Muscle layer of colon (tissue), 2 donors: ENCODE measurements around the gene ITGBL1.

Source experiments
- H3K27ac ChIP-seq: one replicate; pipeline ENCODE4 v1.7.0; 2013; ENCODE audit warnings: low read depth, mild to moderate bottlenecking, low read length, moderate library complexity
- H3K27me3 ChIP-seq, 2 donors: one replicate each; pipeline ENCODE4 v1.7.0; 2013; ENCODE audit warnings: low read length in 2 of 2, mild to moderate bottlenecking in 2 of 2; ENCODE audit not compliant: insufficient read depth in 2 of 2, control insufficient read depth in 1 of 2
- H3K36me3 ChIP-seq: one replicate; pipeline ENCODE4 v1.7.0; 2013; ENCODE audit warnings: mild to moderate bottlenecking, low read length; ENCODE audit not compliant: insufficient read depth
- H3K4me1 ChIP-seq: one replicate; pipeline ENCODE4 v1.7.0; 2013; ENCODE audit warnings: mild to moderate bottlenecking, low read length; ENCODE audit not compliant: insufficient read depth
- H3K4me3 ChIP-seq, 2 donors: one replicate each; pipeline ENCODE4 v1.7.0; 2013; ENCODE audit warnings: low read length in 2 of 2, low read depth in 1 of 2, mild to moderate bottlenecking in 1 of 2, moderate library complexity in 1 of 2
- H3K9ac ChIP-seq: one replicate; pipeline ENCODE4 v1.7.0; 2013; ENCODE audit warnings: low read length
- H3K9me3 ChIP-seq: one replicate; pipeline ENCODE4 v1.7.0; 2013; ENCODE audit warnings: mild to moderate bottlenecking, low read length
- donor health status: abdominal sarcoma.
- donor health status: Adenocarcinoma of cecum.

ITGBL1 gene

DNA sequence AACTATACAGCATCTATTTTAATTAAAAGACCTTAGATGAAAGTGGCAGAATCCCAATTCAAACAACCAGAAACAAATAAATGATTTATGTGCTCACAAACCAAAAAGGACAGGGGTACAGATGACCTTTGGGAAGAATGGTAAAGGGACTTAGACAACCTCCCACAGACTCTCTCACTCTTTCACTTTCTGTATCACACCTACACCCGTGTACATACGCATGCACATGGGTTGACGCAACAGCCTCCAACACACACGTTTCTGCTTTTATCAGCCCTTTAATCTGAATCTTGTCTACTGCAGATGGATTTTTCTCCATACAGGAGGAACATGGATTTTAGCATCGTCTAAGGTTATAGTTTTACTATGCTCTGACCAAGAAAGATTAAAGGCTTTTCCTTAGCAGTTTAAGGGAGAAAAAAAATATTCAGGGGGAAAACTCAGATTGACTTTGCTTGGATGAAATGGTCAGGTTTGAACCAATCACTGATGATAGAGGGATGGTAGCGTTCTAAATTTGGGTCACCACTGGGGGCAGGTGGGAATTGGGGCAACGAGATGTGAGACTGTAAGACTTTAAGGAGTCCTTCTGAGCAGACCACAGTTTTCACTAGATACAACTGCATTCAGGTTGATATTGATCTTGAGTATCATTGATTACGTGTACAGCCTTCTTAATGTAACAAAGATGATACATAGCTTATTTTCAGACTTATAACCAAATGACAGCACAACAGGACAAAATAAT is 166.1 kb downstream of the ITGBL1 start:
- no peaks in the 10 kb centered on the region for H3K36me3 ChIP-seq
- no peak overlapping the region for H3K9ac ChIP-seq
- H3K27ac ChIP-seq = no peak overlapping the region
- H3K27me3 ChIP-seq = no peaks in the 10 kb centered on the region
- no peak overlapping the region for H3K4me3 ChIP-seq
- no peaks in the 10 kb centered on the region for H3K9me3 ChIP-seq
- H3K4me1 ChIP-seq = no peaks in the 10 kb centered on the region

DNA sequence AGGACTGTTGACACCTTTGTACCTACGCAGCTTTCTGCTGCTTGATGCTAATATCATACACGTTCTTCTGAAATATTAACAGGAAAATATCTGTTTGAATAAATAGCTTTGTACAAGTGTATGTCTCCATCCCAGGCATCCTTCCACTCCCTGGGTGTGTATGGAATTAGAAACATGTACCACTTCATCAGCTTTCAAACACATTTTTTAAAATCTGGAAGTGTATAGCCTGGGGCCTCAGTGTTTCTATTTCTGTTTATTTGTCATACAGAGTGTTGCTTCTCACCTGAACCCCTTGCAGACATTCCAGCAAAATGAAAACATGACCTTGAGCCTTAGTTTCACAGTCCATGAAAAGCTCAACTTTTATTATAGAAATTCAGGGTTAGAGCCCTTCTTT is 168.6 kb downstream of the ITGBL1 start:
- Histone ChIP-seq H3K36me3 (no peaks in the 10 kb centered on the region), H3K27ac (no peak overlapping the region), H3K9ac (no peak overlapping the region), H3K4me3 (no peak overlapping the region), H3K27me3 (no peaks in the 10 kb centered on the region), H3K4me1 (peaks cover 5% of the 10 kb centered on the region), H3K9me3 (no peaks in the 10 kb centered on the region)

DNA sequence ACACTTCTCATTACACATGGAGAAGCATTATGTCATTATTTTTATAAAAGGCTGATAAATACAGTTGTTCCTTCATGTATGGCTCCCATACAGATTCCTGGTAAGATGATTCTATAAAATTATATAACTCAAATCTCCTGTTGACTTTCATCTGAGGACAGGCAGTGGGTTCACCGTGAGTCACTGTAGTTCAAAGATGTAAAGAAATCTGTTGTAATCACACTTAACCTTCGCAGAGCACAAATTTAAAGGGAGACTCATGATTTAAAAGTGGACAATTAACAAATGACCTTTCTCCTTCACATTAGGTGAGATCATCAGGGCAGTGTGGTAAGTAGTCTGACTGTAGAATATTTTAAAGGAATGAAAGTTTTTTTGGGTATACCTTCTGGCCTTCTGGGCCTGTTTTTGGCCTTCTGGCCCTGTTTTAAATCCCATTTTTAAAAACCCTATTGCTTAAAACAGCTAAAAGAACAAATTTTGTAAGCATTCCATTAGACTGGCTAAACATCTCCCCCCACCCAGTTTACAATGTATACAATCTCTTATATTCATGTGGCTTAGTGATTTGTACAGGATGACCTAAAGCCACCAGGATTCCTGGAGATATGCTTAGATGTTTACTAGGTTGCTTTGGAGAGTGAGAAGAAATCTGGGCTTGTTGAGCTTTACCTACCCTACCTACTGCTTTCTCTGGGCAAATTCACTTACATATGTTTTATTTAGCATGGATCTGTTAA is 171.2 kb downstream of the ITGBL1 start:
- peak overlapping the region in 1 of 2 donors; percentile 1 for H3K4me3 ChIP-seq
- H3K27ac ChIP-seq = no peak overlapping the region
- no peaks in the 10 kb centered on the region for H3K9me3 ChIP-seq
- H3K9ac ChIP-seq = no peak overlapping the region
- no peaks in the 10 kb centered on the region for H3K27me3 ChIP-seq
- no peaks in the 10 kb centered on the region for H3K36me3 ChIP-seq
- peaks cover 5% of the 10 kb centered on the region for H3K4me1 ChIP-seq

DNA sequence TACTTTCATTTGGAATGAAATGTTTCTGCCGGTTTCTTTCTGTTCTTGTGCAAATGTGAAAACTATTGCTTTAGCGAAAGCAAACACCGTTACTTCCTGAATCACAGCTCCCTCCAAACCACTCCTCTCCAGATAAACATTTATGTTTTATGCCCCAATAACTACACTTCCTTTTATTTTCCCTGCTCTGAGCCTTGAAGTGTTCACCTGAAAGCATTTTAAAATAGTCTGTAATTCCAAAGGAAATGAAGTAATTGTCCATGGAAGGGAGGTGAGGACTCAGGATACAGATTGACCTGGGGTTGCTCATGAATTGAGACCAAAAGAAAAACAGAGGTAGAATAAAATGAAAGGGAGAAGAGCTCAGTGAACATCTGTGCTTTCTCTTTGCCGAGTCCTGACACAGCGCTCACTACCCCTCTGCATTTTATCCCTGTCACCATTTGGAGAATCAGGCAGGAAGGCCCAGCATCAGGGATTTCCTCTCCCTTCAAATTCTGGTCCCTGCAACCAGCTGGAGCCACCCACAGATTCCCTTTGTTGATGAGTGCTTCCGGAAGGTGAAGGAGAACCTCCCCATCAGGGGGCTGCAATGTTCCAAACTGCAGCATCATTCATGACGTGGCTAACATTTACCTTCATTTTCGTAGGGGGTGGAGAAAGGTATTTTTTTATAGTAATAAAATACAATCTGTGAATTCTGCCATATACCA is 171.9 kb downstream of the ITGBL1 start:
- Histone ChIP-seq H3K9ac (no peak overlapping the region), H3K4me1 (peaks cover 5% of the 10 kb centered on the region), H3K9me3 (no peaks in the 10 kb centered on the region), H3K27me3 (no peaks in the 10 kb centered on the region), H3K36me3 (no peaks in the 10 kb centered on the region), H3K4me3 (peak overlapping the region in 1 of 2 donors; percentile 1), H3K27ac (no peak overlapping the region)

DNA sequence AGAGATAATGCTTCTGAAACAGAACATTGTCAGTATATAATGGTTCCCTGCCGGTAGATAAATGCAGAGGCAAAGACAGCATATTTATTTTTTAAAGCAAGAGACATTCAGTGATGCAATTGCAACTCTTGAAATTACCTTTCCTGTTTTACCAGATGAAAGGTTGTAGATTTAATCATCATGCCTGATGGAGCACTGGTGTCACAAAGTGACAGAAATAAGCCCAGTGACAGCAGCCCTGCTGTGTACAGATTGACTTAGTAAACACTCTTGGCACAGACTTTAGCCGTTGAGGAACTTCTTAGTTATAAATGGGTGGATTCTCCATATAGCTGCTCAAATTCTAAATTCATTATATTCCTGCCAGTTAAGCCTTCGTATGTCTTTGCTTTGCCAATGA is 172.5 kb downstream of the ITGBL1 start:
- Histone ChIP-seq H3K9me3 (no peaks in the 10 kb centered on the region), H3K27me3 (no peaks in the 10 kb centered on the region), H3K9ac (no peak overlapping the region), H3K4me1 (peaks cover 5% of the 10 kb centered on the region), H3K4me3 (no peak overlapping the region), H3K36me3 (no peaks in the 10 kb centered on the region), H3K27ac (no peak overlapping the region)

DNA sequence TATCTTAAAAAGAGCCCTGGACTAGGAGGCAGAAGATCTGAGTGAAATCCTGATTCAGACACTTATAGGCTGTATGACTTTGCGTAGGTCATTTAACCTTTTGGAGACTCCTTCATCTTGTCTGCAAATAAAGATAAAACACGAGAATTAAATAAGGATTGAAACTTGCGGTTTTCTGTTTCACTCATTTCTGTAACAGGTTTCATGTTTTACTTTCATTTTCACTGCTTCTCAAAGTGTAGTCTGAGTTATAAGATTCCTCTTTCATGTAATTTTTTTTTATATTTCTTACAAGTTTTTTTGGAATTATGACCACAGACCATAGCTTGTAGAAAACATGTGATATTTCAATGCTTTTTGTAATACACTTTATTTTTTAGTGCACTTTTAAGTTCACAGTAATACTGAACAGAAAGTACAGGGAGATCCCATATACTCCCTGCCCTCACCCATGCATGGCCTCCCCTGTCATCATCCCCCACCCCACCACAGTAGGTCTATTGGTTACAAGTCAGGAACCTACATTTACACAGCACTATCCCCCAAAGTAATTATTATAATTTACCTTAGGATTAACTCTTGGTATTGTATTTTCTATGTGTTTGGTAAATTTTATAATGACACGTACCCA is 174.6 kb downstream of the ITGBL1 start:
- no peak overlapping the region for H3K27ac ChIP-seq
- H3K4me3 ChIP-seq = peak overlapping the region in 1 of 2 donors; percentile 0
- H3K27me3 ChIP-seq = no peaks in the 10 kb centered on the region
- H3K9me3 ChIP-seq = no peaks in the 10 kb centered on the region
- H3K9ac ChIP-seq = no peak overlapping the region
- H3K36me3 ChIP-seq = no peaks in the 10 kb centered on the region
- H3K4me1 ChIP-seq = peaks cover 5% of the 10 kb centered on the region

DNA sequence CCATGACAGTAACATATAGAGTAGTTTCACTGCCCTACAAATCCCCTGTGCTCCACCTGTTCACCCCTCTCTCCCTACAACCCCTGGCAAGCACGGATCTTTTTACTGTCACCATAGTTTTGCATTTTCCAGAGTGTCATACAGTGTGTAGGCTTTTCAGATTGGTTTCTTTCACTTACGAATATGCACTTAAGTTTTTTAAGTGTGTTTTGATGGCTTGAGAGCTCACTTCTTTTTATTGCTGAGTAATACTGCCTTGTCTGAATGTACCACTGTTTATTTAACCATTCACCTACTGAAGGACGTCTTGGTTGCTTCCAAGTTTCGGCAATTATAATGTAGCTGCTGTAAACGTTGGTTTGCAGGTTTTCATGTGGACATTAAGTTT is 175.1 kb downstream of the ITGBL1 start:
- Histone ChIP-seq H3K36me3 (no peaks in the 10 kb centered on the region), H3K4me3 (peak overlapping the region in 1 of 2 donors; percentile 0), H3K4me1 (peaks cover 5% of the 10 kb centered on the region), H3K9me3 (no peaks in the 10 kb centered on the region), H3K27me3 (no peaks in the 10 kb centered on the region), H3K27ac (no peak overlapping the region), H3K9ac (no peak overlapping the region)

DNA sequence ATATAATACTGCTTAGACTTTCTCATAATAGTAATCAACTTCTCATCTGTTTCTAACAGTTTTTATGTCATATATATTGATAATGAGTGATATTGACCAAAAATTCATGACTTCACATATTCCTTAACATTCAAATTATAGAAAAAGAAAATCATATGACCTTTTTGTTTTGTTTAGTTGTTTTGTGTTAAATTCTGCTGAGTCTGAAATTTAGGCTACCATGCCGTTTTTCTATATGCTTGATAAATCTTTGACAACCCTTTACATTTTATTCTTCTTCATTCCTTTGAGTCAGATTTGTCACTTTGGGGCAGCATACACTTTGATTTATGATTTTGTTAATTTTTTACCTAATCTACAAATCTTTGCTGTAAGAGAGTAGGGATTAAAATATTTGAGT is 176.4 kb downstream of the ITGBL1 start:
- no peaks in the 10 kb centered on the region for H3K36me3 ChIP-seq
- H3K27me3 ChIP-seq = no peaks in the 10 kb centered on the region
- H3K4me3 ChIP-seq = no peak overlapping the region
- H3K4me1 ChIP-seq = peaks cover 5% of the 10 kb centered on the region
- H3K9me3 ChIP-seq = no peaks in the 10 kb centered on the region
- no peak overlapping the region for H3K9ac ChIP-seq
- H3K27ac ChIP-seq = no peak overlapping the region

DNA sequence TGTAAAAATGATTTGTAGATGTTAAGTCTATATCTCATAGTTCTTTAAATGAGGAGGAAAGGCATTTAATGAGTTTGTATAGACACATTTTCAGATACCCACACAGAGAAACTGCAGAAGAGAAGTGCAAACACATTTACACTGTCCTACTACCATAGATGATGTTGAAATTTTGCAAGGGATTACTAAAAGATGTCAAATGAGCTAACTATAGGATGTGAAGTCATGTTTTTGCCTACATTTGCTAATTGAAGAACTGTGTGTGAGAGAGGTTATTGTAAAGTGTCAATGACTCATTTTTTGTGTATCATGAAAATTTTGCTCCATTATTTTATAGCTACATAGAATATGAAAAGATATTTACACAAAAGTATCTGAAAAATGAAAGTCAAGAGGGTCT is 178.9 kb downstream of the ITGBL1 start:
- no peaks in the 10 kb centered on the region for H3K27me3 ChIP-seq
- H3K36me3 ChIP-seq = no peaks in the 10 kb centered on the region
- no peaks in the 10 kb centered on the region for H3K9me3 ChIP-seq
- no peak overlapping the region for H3K9ac ChIP-seq
- H3K27ac ChIP-seq = no peak overlapping the region
- no peaks in the 10 kb centered on the region for H3K4me1 ChIP-seq
- H3K4me3 ChIP-seq = no peak overlapping the region

DNA sequence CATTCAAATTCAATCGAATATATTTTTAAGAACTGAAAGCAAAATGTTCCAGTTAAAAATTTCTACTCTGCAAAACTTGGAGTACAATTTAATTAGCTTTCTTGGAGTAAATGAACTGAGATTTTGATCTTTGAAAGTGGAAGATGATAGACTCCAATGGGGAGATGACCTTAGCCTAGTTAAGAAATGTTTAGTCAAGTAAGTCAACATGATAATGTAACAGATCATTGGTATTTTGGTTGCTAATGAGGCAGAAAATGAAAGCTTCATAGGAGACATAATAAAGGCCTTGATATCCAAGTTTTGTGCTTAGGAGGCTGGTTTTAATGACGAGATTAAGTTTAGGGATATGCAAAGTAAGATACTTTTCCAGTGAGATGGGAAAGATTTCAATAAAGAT is 181.7 kb downstream of the ITGBL1 start:
- H3K27ac ChIP-seq = no peak overlapping the region
- H3K9me3 ChIP-seq = no peaks in the 10 kb centered on the region
- H3K36me3 ChIP-seq = no peaks in the 10 kb centered on the region
- no peaks in the 10 kb centered on the region for H3K27me3 ChIP-seq
- H3K9ac ChIP-seq = no peak overlapping the region
- H3K4me1 ChIP-seq = no peaks in the 10 kb centered on the region
- no peak overlapping the region for H3K4me3 ChIP-seq

DNA sequence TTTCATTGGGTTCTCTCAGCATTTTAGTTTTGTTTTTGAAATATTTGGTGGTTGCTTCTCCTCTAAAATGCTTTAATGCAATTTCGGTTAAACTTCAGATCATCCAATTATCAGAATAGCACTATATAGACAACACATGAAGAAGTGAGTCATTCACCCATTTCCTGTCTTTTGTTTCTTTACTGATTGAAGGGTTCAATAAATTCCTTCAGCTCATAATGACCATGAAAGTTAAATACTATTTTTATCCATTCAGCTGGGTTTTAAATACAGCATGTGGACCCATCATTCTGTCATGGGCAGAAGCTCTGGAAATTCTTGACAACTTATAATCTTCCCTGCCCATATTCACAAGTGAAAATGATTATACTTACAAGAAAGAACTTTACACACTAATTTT is 187.2 kb downstream of the ITGBL1 start:
- H3K9me3 ChIP-seq = no peaks in the 10 kb centered on the region
- no peak overlapping the region for H3K9ac ChIP-seq
- H3K4me1 ChIP-seq = no peaks in the 10 kb centered on the region
- H3K36me3 ChIP-seq = no peaks in the 10 kb centered on the region
- H3K27ac ChIP-seq = no peak overlapping the region
- H3K4me3 ChIP-seq = no peak overlapping the region
- no peaks in the 10 kb centered on the region for H3K27me3 ChIP-seq
